Endothelial cell of umbilical vein (primary cell): Measurements from ENCODE around the gene EXOC1L. TPM values are rescaled to one million over a fixed set of nuclear protein-coding genes. Genes with fewer than 3 reads are reported as not detected.

Experiments used
- BruUV-seq: library from RNA; stranded (reverse); fragments of 400-500 nt; replicated peaks from 2 replicates; lab custom pipeline; 2021; lab: Mats Ljungman, UMichigan
- CTCF ChIA-PET: fragments of 300-600, 350-600 bp; sonication (Branson Sonifier 250); formaldehyde crosslinking; loops from one replicate; lab custom pipeline; 2021; ENCODE audit warnings: antibody characterized with exemption, inconsistent platforms; lab: Charles Lee
- POLR2A ChIA-PET: fragments of 300-600, 350-600 bp; sonication (Branson Sonifier 250); formaldehyde crosslinking; loops from one replicate; lab custom pipeline; 2021; ENCODE audit warnings: antibody characterized with exemption, inconsistent platforms; lab: Charles Lee
- DNase-seq: peaks from one replicate; pipeline ENCODE4 v3.0.0-alpha.2; 2011; ENCODE audit warnings: low read depth, low spot score
- FAIRE-seq: peaks from 2 replicates; lab custom pipeline; 2011; peaks lifted over from hg19 to GRCh38; lab: Jason Lieb, UNC
- H2AFZ ChIP-seq: 2 replicates; pipeline ENCODE4 v1.6.0; 2012; ENCODE audit warnings: low read depth, low read length, control low read depth, inconsistent platforms
- H3K27ac ChIP-seq: 2 replicates; pipeline ENCODE4 v1.5.1; 2011; ENCODE audit warnings: low read depth, mild to moderate bottlenecking, control low read depth, low read length, moderate library complexity; ENCODE audit not compliant: insufficient read depth
- H3K27me3 ChIP-seq, 2 experiments: 2 replicates each; pipeline versions ENCODE4 v1.6.0 to v1.6.1; 2011; ENCODE audit warnings: low read length in 2 of 2, mixed read lengths in 1 of 2; ENCODE audit not compliant: control insufficient read depth in 2 of 2, insufficient read depth in 2 of 2
- H3K36me3 ChIP-seq, 2 experiments: 2 replicates in 1 of 2; 3 replicates in 1 of 2; pipeline ENCODE4 v1.5.1; 2011; ENCODE audit warnings: low read length in 2 of 2, mild to moderate bottlenecking in 1 of 2, moderate library complexity in 1 of 2; ENCODE audit not compliant: control insufficient read depth in 2 of 2, insufficient read depth in 2 of 2; ENCODE audit errors: extremely low read depth in 1 of 2
- H3K4me1 ChIP-seq: 3 replicates; pipeline ENCODE4 v1.5.1; 2011; ENCODE audit warnings: mild to moderate bottlenecking, low read length; ENCODE audit not compliant: control insufficient read depth, insufficient read depth; ENCODE audit errors: extremely low read depth
- H3K4me2 ChIP-seq: 2 replicates; pipeline ENCODE4 v1.6.1; 2011; ENCODE audit warnings: low read length, control low read depth, mixed read lengths; ENCODE audit not compliant: insufficient read depth
- H3K4me3 ChIP-seq, 3 experiments: fragments of 200-600 bp in 1 of 3; sonication (generic), shearing (Covaris generic) in 1 of 3; replicated peaks in 1 of 3; 2 replicates each; pipeline ENCODE4 v1.5.1; 2011 to 2016; ENCODE audit warnings: control low read depth in 3 of 3, low read length in 3 of 3, mild to moderate bottlenecking in 2 of 3, inconsistent platforms in 1 of 3, low read depth in 1 of 3, moderate library complexity in 1 of 3; ENCODE audit not compliant: insufficient read depth in 1 of 3
- H3K79me2 ChIP-seq: 2 replicates; pipeline ENCODE4 v1.6.0; 2012; ENCODE audit warnings: low read length, inconsistent platforms; ENCODE audit not compliant: control insufficient read depth, insufficient read depth
- H3K9ac ChIP-seq: replicated peaks from 2 replicates; pipeline ENCODE3; 2011; ENCODE audit warnings: low read length, control low read depth; ENCODE audit not compliant: insufficient read depth; ENCODE audit errors: extremely low read depth
- H3K9me1 ChIP-seq: replicated peaks from 3 replicates; pipeline ENCODE4 v1.6.0; 2011; ENCODE audit warnings: mild to moderate bottlenecking, low read length; ENCODE audit not compliant: control insufficient read depth, insufficient read depth; ENCODE audit errors: extremely low read depth
- H3K9me3 ChIP-seq: replicated peaks from 2 replicates; pipeline ENCODE4 v1.5.1; 2012; ENCODE audit warnings: low read length, inconsistent platforms; ENCODE audit not compliant: control insufficient read depth, insufficient read depth
- H4K20me1 ChIP-seq: replicated peaks from 2 replicates; pipeline ENCODE3; 2011; ENCODE audit warnings: mild to moderate bottlenecking, low read length; ENCODE audit not compliant: control insufficient read depth, insufficient read depth; ENCODE audit errors: extremely low read depth
- CTCF ChIP-seq, 2 donors: IDR thresholded peaks; 1 replicate in 1 of 2; 2 replicates in 1 of 2; pipeline ENCODE4 v1.5.1; 2011; ENCODE audit warnings: low read length in 2 of 2, mild to moderate bottlenecking in 2 of 2, moderate library complexity in 2 of 2, control low read depth in 1 of 2, inconsistent platforms in 1 of 2, low read depth in 1 of 2; ENCODE audit not compliant: insufficient read depth in 1 of 2; ENCODE audit errors: extremely low read depth in 1 of 2
- EZH2 ChIP-seq: IDR thresholded peaks from 2 replicates; pipeline ENCODE4 v1.6.1; 2012; ENCODE audit warnings: borderline replicate concordance, low read depth, mild to moderate bottlenecking, moderate library complexity, low read length, inconsistent platforms; ENCODE audit not compliant: severe bottlenecking
- FOS ChIP-seq: IDR thresholded peaks from 2 replicates; pipeline ENCODE4 v1.6.1; 2011; ENCODE audit warnings: mild to moderate bottlenecking, low read length, moderate library complexity, borderline replicate concordance; ENCODE audit not compliant: insufficient read depth
- GATA2 ChIP-seq: IDR thresholded peaks from 2 replicates; pipeline ENCODE4 v1.7.0; 2011; ENCODE audit warnings: low read depth, mild to moderate bottlenecking, moderate library complexity, mixed read lengths, low read length; ENCODE audit not compliant: insufficient read length, insufficient read depth
- JUN ChIP-seq: IDR thresholded peaks from 2 replicates; pipeline ENCODE4 v1.6.1; 2011; ENCODE audit warnings: borderline replicate concordance, low read depth; ENCODE audit not compliant: insufficient read length, insufficient read depth
- MAX ChIP-seq: IDR thresholded peaks from 2 replicates; pipeline ENCODE4 v1.6.1; 2011; ENCODE audit not compliant: insufficient read depth, insufficient read length
- MYC ChIP-seq: IDR thresholded peaks from one replicate; pipeline ENCODE4 v1.6.1; 2011; ENCODE audit warnings: mild to moderate bottlenecking, low read depth, low read length
- POLR2A ChIP-seq: IDR thresholded peaks from 2 replicates; pipeline ENCODE4 v1.6.1; 2012; ENCODE audit warnings: low read depth, mild to moderate bottlenecking, control low read depth, low read length
- POLR2AphosphoS5 ChIP-seq: IDR thresholded peaks from 2 replicates; pipeline ENCODE4 v1.6.1; 2012; ENCODE audit warnings: low read depth, mild to moderate bottlenecking, control low read depth, low read length, moderate library complexity; ENCODE audit not compliant: insufficient read depth
- dilution Hi-C: fragments of 300-500 bp; cut with MboI; formaldehyde crosslinking; loops from one replicate; pipeline ENCODE4 v1.15.0; 2019; ENCODE audit warnings: low sequenced_read_pairs; ENCODE audit not compliant: extremely low pct_ligation_motif_present
- intact Hi-C: fragments of 100-400 bp; cut with micrococcal nuclease; formaldehyde crosslinking; loops from one replicate; pipeline ENCODE4 v1.10.0; 2022
- polyA plus RNA-seq, 4 experiments: library from polyadenylated mRNA; depleted of rRNA in 3 of 4; stranded (reverse) in 3 of 4; unstranded in 1 of 4; fragments of >200 nt; gene quantifications; 2 replicates each; pipeline versions ENCODE4 v1.2.1 to v1.2.3, GENCODE V29; 2011 to 2012; ENCODE audit warnings: missing spikeins in 1 of 4
- total RNA-seq: library from RNA; stranded (reverse); gene quantifications from 2 replicates; pipeline ENCODE4 v1.2.3, GENCODE V29; 2021

The EXOC1L gene
- total and polyA plus RNA-seq, 2 donors (not counting 3 experiments of a cell fraction or from before 2014, with no cell fraction given), result not detected

GRCh38 chr4:55871299-55871800 lies 51.8 kb downstream of the EXOC1L start:
- H3K4me1 ChIP-seq, result peaks cover 6% of the 10 kb centered on the region
- intact Hi-C loops (no loop called here), dilution Hi-C loops (no loop called here)
- no peaks in the 10 kb centered on the region for H4K20me1 ChIP-seq
- ChIA-PET POLR2A (no interaction called here), CTCF (no interaction called here)
- no peaks in the 10 kb centered on the region for H3K9me1 ChIP-seq
- FAIRE-seq, result no peak
- no peak overlapping the region for H3K4me3 ChIP-seq
- H3K4me2 ChIP-seq, result no peak overlapping the region
- no peaks in the 10 kb centered on the region for H3K27me3 ChIP-seq
- H3K27ac ChIP-seq, result no peak overlapping the region
- no peak for DNase-seq
- no peaks in the 10 kb centered on the region for H3K79me2 ChIP-seq
- H3K9ac ChIP-seq, result no peak overlapping the region
- no peaks in the 10 kb centered on the region for H3K9me3 ChIP-seq
- no TSS peak for BruUV-seq
- H3K36me3 ChIP-seq, result peaks cover 3 to 8% of the 10 kb centered on the region in 2 experiments
- no peak for TF ChIP-seq FOS
- TF ChIP-seq JUN, result no peak
- no peak for TF ChIP-seq POLR2AphosphoS5
- no peak for TF ChIP-seq MYC
- TF ChIP-seq CTCF (IDR thresholded peaks at IDR 0.05; ENCODE audit: extremely low read depth in 1 of 2, insufficient read depth in 1 of 2, low read depth in 1 of 2, low read length in 2 of 2), result no peak
- no peak for TF ChIP-seq GATA2
- no peak for TF ChIP-seq POLR2A
- TF ChIP-seq MAX, result no peak
- no peak for TF ChIP-seq EZH2
- no peak overlapping the region for H2AFZ ChIP-seq
